GM18858 (cell line): ENCODE measurements around the gene ARFIP1.
"Not testable (repeated sequence)": the region's sequence is repeated elsewhere in the genome, so short reads cannot be mapped to it uniquely, and the experiment has no call there.

Source experiments
- ATAC-seq: cut with Tn5 transposase; IDR thresholded peaks from one replicate; pipeline ENCODE4 v1.9.1; 2021; ENCODE audit not compliant: unreplicated experiment

The ARFIP1 gene, protein sequence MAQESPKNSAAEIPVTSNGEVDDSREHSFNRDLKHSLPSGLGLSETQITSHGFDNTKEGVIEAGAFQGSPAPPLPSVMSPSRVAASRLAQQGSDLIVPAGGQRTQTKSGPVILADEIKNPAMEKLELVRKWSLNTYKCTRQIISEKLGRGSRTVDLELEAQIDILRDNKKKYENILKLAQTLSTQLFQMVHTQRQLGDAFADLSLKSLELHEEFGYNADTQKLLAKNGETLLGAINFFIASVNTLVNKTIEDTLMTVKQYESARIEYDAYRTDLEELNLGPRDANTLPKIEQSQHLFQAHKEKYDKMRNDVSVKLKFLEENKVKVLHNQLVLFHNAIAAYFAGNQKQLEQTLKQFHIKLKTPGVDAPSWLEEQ

DNA sequence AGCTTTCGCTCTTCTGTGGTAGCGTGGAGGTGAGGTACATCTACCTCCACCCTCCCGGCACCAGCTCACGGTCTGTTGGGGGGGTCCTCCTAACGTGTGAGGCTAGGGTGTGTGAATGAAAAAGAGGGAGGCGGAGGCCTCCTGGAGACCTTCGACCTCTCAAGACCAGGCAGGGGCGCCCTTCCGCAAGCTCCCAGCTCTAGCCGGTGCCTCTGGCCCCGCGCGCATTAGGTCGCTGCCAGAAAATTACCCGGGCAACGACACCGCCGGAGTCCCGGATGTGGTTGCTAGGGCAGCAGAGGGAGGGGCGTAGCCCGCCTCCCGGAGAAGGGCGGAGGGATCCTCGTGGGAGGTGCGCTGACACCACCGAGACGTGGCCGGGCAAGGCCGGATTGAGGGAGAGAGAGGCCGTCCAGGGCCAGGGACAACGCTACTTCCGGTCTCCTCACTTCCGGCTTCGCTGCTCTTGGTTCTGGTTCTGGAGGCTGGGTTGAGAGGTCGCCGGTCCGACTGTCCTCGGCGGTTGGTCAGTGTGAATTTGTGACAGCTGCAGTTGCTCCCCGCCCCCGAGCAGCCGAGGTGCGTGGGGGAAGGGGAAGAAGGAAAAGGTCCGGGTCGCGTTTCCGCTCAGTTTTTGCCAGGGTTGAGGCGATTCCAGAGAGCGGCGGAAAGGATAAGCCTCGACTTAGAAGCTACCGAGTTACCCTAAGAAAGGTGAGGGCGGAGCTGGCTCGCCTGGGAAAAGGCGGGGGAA lies at the start of gene ARFIP1, which contains the start of gene TIGD4:
ARFIP1 (plus strand) TSS at position 442 of the 754 bp plus-strand sequence. CDS start 49,680 bp downstream, outside the sequence.
TIGD4 (minus strand) TSS at position 218 of the 754 bp plus-strand sequence. CDS start 8,726 bp downstream, outside the sequence.
- ATAC-seq = peak; percentile 93

DNA sequence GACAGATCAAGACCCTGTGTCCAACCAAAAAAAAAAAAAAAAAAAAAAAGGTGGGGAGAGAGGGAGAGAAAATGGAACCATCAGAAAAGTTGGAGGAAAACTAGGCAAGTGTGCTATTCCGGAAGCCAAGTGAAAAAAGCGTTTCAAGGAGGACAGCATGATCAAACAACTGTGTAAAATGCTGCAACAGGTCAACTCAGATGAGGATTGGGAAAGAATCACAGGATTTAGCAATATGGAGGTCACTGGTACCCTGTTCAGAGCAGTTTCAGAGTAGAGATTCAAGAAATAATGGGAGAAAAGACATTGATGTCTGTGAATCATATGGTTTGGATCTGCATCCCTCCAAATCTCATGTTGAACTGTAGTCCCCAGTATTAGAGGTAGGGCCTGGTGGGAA lies 47.8 kb upstream of the ARFIP1 start:
- no peak for ATAC-seq

DNA sequence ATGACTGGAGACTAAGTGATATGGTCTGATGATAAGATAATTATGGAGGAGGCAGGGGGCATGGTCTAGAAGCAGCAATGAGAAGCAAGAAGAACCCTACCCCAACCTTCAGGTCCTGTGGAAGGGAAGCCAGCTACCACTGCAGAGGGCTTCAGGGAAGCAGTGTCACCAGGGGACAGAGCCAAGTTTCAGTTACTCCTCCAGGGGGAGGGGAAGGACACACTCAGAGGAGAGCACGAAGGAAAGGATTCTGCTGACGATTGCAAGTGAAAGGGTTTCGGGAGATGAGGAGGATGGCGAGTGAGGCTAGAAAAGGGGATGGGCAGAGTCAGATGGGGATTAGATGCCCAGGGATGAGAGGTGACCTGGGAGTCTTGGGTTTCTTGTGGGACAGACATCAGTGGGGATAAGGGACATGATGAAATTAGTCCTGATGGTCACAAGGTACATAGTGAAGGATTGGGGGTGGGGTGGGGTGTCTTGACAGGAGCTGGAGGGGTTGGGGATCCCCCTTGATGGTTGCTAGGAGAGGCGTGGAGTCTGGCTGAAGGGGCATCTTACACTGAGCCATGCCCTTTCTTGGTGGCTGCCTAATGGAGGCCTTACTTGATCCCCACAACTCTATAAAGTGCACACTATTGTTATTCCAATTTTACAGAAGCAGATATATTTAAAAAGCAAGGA lies 45.6 kb upstream of the ARFIP1 start:
- no peak for ATAC-seq

DNA sequence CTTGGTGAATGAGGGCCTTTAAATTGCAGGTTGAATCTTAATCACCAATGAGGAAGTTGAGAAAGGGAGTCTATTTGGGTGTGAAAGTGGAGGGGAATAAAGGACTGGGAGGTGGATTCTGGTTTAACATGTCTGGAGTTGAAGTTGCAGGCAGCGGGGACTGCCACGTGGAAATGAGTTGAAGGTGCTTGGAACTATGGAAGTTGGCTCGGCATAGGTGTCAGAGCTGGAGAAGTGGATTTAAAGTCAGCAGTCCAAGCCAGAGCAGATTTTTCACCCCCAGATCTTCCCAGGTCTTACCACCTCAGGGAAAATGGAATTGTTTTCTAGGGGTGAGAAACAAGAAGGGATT lies 45.1 kb upstream of the ARFIP1 start:
- no peak for ATAC-seq

DNA sequence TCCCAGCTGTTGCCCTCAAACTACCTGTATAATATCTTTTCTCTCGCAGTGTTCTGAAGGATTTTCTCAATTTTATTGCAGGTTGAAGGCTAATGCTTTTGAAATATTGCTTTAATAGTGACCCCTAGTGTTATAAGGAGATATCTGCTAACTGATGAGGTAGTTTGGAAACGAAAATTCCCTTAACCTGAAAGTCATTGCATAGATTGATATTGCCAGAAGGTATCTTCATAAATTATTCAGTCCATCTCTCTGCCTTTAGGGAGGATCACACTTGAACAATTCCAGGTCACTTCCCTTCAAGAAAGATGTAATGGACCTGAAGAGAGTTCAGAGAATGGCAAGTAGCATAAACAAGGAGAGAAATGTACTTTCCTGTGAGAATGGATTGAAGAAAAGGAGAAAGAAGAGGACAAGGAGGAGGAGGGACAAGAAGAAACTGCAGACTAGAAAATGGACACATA lies 44.3 kb upstream of the ARFIP1 start:
- no peak for ATAC-seq

DNA sequence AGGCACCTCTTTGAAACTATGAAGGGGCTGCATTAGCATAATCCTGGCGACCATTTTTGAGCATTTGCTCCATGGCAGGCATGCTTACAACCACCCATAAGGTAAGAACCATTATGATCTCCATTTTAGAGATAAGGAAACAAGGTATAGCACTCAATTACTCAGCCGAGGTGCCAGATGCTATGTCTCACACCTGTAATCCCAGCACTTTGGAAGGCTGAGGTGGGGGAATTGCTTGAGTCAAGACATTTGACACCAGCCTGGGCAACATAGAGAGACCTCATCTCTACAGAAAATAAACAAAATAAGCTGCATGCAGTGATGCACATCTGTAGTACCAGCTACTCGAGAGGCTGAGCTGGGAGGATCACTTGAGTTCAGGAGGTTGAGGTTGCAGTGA lies 43.8 kb upstream of the ARFIP1 start:
- no peak for ATAC-seq

DNA sequence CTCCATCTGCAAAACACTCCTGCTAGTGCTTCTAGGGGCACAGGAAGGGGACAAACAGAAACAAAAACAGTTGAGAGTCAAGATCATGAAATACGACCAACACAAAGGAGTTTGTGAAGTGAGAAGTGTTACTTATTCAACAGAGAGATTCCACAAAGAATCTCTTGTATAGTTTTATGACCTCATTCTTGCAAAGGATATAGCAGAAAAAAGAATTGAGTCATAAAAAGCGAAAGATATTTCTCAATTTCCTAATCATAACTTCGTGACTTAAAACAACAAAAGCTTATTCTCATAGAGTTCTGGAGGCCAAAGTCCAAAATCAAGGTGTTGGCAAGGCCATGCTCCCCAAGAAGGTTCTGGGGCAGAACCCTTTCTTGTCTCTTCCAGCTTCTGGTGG lies 40.9 kb upstream of the ARFIP1 start:
- no peak for ATAC-seq

DNA sequence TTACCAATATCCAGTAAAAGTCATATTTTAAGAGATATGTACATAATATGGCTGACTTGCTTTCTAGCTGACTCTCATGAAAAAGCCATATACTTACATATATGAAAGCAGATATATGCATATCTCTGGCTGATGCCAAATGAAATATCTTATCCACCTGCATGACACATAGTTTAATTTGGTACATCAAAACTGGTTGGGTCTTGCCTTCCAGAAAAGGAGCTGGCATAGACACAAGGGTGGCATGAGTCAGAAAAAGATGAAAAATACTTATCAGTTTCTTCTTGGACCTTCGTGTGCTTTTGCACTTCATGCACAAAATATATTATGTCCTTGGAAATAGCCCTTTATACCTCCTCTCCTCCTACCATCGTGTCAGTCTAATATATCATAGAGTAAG lies 32.3 kb upstream of the ARFIP1 start:
- no peak for ATAC-seq

DNA sequence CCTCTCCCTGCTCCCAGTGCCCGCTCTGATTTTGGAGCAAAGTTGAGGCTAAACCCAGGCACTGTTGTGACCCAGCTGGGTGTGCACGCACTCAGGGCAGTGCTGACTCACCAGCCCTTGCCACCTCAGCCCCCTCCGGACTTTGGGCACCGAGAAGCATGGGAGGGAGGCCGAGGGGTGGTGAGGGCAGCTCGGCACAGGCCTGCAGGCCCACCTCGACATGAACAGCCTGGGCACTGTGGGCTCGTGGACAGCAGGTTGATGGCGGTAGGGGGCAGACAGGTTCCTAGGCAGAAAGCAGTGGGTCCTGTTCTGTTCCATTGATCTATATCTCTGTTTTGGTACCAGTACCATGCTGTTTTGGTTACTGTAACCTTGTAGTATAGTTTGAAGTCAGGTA lies 31.1 kb upstream of the ARFIP1 start:
- no peak for ATAC-seq

DNA sequence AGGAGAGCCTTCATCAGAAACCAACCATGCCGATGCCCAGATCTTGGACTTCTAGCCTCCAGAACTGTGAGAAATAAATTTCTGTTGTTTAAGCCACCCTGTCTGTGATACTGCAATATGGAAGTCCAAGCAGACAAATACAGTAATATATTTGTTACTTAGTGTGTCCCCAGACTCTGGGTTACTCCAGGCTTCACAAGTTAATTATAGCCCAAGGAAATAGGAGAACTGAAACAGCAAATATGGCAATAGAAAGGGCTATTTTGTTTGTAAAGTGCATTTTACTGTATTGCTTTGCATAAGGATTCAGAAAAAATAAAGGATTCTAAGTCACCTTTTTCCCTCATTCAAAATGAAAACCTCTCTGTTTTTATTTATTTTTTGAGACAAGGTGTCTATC lies 16.0 kb upstream of the ARFIP1 start:
- no peak for ATAC-seq

DNA sequence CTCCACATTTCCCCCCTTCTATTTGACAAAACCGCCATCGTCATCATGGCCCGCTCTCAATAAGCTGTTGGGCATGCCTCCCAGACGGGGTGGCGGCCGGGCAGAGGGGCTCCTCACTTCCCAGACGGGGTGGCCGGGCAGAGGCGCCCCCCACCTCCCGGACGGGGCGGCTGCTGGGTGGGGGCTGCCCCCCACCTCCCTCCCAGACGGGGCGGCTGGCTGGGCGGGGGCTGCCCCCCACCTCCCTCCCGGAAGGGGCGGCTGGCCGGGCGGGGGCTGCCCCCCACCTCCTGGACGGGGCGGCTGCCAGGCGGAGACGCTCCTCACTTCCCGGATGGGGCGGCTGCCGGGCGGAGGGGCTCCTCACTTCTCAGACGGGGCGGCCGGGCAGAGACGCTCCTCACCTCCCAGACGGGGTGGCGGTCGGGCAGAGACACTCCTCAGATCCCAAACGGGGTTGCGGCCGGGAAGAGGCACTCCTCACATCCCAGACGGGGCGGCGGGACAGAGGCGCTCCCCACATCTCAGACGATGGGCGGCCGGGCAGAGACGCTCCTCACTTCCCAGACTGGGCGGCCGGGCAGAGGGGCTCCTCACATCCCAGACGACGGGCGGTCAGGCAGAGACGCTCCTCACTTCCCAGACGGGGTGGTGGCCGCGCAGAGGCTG lies 14.6 kb upstream of the ARFIP1 start:
- ATAC-seq = not testable (repeated sequence)

DNA sequence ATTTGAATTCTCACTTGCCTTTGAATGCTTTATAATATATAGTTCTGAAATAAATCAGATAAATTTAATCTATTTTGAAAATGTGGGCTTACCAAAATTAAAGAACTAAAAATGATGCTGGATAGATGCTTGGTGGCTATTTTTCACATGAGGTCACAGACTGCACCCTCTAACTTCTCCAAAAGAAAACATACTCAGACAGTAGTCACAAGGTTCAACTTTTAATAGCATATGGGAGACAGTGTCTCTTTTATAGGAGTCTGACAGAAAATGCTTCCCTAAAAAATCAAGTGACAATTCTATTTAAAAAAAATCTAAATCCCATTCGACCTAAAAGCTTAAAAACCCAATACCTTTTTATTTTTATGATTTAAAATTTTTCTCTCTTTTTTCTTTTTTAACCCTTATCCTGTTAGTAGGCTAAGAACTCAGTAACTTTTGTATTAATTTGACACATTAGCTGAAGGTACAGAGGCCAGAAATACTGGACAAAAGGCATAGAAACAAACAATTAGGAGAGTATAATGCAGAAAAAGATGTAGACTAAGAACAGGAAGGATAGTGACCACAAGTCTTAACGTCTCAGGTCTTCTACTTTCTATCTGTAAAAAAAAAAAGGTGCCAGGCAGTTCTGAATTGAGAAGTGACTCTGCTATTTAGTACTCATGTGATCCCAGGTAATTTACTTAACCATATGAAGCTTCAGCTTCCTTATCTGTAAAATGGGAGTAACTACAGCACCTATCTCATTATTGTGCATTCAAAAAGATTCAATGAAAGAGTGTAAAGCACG lies 7.8 kb upstream of the ARFIP1 start:
- ATAC-seq = peak; percentile 76

DNA sequence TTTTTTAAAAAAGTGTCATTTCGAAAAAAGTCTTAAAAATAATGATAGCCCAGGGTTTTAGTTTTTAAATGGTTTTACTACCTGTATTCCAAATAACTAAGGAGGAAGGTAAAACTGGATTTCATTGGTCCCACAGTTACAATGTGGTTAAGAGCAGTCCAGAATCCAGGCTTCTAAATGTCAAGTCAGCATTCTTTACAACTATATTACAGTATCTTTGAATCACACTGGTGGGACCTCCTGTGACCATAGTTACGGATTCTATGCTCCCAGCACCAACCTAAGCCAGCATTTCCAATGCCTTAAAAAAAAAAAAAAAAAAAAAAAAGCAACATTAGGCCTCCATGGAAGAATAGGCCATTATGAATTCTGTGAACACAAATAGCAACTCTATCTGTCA lies 6.4 kb upstream of the ARFIP1 start:
- no peak for ATAC-seq

DNA sequence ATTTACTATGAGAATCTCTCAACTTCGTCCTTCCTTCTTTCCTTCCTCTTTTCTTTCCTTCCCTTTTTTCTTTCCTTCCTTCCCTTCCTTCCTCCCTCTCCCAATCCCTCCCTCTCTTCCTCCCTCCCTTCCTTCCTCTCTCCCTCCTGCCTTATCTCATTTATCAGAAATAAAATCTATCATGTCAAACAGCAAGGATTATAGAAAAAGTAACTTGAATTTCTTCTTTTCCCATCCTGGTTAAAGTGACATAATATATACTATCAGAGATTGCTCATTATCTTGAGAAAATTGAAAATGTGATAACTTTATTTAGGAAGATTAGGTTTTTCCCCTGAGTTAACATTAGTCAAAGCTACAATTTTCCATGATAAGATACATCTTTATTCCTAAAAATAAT lies 5.8 kb upstream of the ARFIP1 start:
- ATAC-seq = no peak

DNA sequence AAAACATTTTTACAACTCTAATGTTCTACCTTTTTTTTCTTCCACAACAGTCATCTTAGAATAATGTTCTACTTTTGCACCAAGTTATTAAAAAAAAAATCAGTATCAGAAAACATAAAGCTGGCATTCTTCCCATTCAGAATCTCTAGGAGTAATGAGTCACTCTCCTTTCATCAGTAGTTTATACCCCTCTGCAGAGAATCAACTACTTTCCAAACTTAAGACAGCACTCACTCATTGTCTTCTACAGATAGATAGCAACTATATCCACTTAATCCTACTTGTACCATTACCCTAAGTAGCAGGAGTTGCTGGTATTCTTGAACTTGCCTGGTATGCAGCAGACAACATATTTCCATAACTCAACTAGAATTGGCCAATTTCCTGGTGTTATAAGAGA lies 3.4 kb upstream of the ARFIP1 start:
- ATAC-seq = no peak

DNA sequence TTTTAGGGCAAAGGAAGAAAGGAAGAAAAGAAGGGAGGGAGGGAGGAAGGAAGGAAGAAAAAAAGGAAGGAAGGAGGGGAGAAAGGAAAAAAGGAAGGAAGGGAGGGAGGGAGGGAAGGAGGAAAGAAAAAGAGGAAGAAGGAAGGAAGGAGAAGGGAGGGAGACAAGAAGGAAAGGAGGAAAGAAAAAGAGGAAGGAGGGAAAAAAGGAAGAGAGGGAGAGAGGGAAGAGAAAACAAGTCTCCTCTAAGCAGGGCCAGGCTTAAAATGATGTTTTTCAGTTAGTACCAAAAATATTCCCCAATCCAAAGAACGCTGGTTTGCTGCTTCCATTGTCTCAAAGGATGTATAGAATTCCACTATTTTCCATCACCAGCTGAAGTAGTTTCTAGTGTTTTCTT lies 2.3 kb upstream of the ARFIP1 start:
- no peak for ATAC-seq

DNA sequence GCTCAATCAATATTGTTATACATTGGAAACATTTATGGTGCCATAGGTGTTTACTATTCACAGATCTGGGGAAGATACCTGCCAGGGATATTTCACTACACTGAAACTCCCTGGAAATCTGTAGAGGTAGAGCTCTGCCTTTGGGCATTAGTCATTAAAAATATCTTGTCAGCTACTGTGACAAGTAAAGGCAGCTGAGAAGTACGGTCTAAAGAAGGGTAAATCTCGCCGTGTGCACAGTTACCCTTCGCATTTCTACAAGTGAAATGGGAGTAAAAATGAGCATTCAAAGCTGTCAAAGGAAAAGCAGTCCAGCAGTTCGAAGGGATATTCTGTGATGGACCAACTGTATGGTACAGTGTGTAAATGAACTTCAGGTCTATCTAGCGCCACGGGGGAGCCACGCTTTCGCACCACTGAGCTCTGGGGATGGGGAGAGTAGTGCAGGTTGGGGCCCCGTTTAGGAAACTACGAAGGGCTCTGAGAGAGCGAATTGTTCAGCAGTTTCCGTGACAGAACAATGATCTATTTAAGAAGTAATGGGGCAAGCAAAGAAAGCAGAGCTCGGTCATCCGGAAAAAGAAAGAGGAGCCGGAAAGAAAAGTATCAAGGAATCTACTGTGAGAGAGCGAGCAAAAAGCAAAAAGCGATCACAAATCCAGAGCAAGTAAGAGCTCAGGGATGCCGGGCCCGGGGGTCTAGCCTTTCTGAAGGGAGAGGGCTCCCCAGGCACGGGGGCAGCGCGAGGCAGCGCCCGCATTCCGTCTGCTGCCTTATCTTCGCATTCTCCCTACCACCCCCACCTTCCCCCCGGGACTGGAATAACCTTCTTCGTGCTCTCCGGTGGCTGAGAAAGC lies 870 bp upstream of the ARFIP1 start:
- no peak for ATAC-seq

DNA sequence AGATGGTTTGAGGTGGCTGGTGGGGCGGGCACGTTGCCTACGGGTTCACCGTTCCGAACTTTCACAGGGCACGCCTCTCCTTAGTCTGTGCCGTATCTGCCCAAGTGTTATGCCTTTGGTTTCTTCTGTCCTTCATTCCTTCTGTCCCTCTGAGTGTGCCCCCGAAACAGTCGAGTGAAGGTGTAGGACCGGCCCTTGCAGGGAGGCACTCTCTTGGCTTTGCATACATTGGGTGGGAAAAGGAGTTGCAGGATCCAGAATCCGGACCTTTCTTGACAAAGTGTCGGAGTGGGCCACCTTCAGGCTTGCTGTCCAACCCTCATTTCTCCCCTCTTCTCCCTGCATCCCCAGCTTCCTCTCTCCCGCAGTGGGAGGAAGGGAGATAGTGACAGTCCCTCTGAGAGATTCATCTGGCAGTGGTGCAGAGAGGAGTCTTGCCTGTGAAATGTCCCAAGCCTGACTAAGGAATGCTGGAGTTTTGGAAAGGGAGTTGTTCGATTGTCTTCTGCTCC lies 569 bp downstream of the ARFIP1 start:
- no peak for ATAC-seq
